AG20443 (cell line): ENCODE data around the gene GALNT10.
A peak's percentile ranks its signal among the peaks of the same experiment; 100 is the strongest.

ENCODE experiments used
- DNase-seq: peaks from one replicate; pipeline ENCODE4 v3.0.0; 2012; ENCODE audit warnings: low spot score, mixed read lengths

The GALNT10 gene

DNA sequence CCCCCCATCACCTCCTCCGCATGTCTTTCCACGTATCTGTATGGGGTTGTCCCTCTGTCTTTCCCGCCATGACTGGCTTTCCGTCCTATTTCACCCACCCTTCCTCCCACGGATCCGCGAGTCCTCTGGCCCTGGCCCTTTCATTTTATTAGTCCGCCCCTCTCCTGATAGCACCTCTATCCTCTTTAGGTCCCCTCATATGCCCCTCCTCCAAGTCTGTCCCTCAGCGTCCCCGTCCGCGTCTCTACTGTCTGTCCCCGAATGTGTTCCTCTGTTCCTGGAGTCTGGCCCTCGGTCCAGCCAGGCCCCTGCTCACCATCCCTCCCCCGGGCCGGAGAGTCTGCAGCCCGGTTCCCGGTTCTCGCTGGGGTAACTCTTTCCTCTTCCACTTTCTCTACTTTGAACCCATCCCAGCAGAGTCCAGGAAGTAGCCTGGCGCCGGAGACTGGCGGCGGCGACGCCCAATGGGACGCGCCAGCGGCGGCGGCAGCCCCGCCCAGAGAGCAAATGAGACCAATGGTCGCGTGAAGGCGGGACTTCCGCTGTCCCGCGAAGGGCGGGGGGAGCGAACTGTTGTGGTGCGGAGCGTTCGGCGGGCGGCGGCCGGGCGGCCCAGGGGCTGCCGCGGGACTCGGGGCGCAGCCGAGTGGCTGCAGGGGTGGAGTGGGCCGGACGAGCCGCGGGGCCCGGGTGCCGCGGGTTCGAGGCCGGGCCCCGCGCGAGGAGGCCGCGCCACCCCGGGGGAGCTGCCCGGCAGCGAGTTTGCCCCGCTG, 255.1 kb downstream of the GALNT10 start, which contains the start of gene SAP30L:
TSS of gene SAP30L (plus strand) at position 576 of the 773 bp plus-strand sequence. CDS start 608 bp downstream, outside the sequence.
- DNase-seq: peak; percentile 100

DNA sequence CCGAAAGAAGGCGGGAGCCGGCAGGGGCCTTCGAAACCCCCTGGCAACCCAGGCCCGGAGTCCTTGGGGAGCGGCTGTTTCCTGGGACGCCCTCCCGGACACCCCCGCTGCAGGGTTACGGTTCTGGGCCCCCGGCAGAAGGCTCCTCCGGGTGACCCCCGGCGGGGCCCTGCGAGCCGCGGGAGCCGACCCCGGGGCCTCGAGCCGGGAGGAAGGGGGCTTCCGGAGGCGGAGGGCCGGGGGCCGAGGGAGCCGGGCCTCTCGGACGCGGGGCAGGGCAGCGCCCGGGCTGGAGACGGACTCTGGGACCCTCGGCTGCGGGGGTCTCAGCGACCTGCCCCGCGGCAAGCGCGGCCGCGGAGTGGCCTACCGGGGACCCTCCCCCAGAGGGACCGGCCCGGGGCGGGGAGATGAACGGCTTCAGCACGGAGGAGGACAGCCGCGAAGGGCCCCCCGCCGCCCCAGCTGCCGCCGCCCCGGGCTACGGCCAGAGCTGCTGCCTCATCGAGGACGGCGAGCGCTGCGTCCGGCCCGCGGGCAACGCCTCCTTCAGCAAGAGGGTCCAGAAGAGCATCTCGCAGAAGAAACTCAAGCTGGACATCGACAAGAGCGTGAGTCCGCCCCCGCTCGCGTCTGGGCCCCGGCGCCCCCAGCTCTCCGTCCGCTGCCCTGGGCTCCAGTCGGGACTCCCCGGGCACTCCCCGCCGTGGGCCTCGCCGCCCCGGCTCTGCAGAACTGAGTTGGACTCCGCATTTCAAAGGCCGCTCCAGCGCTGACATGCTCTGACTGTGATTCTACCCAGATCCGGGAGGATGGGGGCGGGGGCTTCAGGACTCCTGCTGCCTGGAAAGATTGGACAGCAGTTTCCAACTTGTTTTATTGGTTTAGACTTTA, 255.9 kb downstream of the GALNT10 start:
- peak; percentile 76 for DNase-seq

DNA sequence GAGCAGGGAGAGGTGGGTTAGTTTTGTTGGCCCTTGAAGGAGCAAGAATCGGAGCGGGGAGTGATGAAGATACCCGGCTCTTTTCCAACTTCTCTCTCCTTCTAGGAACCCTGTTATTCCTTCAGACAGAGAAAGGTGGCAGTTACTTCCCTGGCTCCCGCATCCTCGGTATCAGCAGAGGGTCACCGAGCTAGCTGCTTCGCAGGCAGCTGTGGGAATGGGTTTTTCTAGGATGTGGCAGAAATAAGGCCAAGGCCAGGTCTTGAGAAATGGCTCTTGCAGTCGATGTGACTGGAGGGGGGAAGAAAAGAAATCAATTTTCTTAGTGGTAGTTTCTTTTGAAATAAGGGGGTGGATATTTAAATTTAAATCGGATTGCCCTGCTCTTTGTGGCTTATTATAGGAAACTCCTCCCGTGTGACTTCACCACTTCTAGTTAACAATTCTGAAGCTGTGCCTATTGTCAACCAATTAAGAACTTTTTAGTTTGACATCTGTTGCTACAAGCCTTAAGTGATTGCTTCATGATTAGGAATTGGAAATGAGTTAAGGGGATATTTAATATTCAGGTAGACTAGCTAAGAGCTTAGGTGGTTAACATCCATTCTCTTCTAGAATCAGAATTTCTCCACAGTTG, 256.7 kb downstream of the GALNT10 start:
- no peak for DNase-seq

DNA sequence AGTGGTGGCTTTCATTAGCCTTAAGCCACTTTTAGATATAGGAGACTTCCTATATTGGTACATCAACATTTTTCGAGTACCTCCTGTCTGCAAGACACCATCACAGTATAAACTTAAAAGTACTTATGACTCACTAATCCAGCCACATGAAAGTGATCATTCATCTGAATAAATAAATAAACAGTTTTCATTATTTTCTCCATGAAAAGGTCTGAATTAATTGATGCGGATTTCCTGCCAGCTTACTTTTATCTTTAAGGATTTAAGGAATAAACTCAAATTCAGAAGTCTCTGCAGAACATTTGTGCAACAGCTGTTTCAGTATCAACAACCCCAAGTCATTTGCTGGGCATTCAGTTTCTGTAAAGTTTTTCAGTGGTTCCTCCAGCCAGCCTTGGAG, 259.3 kb downstream of the GALNT10 start:
- no peak for DNase-seq

DNA sequence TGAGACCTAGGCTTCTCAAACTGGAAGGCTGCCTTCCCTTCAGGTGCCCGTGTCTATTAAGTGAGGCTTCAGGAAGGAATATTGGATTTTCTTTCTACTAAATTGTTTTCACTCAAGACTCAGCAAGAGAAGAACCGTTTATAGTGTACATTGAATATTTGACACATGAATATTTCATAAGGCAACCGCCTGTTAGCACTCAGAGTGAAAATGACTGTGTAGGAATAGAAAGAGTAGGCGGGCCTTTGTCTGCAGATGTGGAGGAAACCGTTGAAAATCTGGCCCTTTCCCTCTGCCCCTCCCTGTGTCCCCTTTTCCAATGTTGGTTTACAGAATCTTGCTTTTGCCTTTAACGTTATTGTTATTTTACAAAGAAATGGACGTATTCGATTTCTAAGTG, 261.4 kb downstream of the GALNT10 start:
- DNase-seq: no peak

DNA sequence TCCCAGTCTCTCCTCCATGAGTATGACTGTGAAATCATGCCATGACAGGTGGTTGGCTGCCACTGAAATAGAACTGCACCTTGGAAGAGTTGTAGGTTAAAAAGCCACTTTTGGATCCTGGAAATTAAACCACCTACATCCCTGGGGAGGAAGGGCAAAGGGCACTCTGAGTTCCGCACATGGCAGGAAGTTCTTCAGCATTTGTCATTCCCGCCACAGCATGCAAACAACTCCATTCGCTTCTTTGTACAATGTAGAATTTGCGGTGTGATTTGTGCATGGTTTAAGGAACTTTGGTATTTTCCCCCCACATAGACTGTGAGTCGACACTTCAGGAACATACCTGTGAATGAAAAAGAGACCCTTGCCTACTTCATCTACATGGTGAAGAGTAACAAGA, 265.1 kb downstream of the GALNT10 start:
- DNase-seq: no peak

DNA sequence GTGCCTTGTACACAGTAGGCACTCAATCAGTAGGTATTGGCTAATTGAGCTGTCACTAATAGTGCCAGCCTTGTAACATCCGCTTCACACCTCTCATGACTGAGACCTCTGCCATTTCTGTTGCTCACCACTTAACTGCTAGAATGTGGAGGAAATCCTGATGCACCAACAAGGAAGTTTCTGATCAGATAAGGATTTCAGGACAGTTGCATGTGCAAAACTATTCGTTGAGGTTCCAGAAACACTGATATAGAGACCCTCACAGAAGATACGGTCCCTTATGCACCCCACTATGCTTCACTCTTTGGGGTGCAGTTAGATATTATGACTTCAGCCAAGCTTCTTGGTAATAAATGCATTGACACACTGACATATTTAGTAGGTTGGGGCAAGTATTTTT, 266.0 kb downstream of the GALNT10 start:
- no peak for DNase-seq

DNA sequence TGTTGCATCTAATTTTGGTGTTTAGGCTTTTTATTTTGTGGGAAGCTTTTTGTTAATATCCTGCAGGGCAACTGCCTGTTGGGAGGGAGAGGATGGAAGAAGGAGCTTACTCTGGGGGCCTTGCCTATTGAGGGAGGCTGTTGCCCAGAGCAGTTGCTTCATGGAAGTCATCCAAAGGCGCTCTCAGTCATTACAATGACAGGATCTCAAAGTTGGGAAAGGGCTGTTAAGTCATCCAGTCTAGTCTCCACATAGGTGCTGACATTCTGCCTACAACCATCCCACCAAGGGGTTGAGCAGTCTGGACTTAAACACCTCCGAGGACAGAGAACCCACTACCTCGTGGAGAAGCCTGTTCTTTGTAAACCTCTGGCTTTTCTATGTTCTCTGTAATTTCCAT, 268.5 kb downstream of the GALNT10 start:
- no peak for DNase-seq

DNA sequence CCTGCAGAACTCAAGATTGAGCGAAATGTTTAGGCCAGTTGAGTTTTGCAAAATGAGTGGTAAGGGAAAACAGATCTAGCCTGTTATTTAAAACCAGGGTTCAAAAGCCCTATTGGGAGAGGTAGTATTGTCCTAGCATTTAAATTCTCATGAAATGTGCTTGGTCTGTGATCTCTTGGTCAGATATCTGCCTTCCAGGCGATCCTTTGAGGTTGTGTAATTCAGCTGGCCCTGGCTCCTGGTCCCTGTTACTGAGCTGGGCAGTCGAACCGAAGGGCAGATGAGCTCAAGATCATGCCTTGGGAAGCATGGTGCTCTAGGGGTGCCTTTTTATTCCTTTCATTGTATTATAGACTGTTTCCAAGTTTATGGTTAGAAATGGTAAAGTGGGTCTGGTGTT, 269.6 kb downstream of the GALNT10 start:
- no peak for DNase-seq

DNA sequence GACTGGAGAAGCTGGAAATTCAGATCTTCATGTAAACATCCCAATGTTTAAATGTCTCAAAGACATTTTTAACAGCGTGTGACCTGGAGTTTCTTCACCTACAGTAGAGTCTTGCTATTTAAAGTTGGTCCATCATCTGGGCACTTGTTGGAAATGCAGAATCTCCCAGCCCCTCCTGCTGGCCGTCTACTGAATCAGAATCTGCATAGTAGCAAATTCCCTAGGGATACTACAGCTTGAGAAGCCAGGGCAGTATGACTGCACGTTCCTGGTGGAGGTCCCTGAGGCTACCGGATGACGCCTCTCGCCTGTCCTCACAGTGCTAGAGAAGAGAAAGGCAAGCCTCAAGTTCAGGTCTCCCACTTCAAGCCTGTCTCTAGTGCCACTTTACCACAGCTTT, 271.0 kb downstream of the GALNT10 start:
- DNase-seq: no peak

DNA sequence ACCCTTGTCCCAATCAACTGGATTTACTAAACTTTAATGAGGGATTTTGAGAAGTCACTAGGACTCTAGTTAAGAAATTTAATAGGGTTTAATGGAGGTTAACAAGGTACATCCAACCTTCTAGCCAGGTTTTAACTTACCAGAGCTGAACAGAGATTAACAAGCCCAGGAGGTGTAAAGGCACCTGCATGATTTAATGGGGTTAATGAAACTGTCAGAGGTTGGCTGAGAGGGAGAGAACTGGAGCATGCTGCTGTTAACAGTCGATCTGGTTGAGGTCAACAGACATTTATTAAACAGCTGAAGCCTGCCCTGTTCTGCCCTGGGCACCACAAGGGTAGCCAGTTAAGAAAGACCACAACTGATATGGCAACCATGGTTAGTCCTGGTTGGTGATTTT, 273.9 kb downstream of the GALNT10 start:
- DNase-seq: no peak

DNA sequence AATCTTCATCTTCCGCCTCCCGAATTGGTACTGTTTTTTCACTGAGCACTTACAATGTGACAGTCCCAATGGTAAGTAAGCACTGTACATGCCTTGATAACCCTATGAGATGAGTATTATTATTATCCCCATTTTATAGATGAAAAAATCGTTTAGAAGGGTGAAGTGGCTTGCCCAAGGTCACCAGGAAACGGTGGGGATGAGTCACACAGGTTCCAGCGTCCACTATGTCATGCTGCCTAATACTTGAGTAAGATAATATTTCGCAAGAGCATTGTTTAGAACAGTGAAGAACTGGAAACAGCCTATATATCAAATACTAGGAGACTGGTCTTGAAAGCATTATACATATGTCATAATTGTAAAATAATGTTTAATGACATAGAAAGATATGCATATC, 274.6 kb downstream of the GALNT10 start:
- peak; percentile 34 for DNase-seq

DNA sequence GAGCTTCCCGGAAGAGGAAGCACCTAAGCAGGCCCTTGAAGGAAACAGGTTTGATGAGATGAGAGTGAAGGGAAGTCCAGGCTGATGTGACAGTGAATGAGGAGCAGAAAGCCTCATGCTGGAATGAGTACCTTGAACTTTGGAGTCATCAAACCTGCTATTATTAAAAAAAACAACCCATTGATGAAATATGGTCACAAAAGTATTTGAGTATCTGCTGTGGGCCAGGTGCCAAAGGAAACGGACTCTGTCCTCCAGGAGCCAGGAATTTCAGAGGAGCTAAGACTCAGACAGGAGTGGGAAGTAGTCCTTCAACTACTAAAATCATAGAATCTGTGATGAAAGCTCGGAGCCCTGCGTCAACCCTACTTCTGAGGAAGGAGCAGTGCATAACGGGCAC, 275.6 kb downstream of the GALNT10 start:
- DNase-seq: no peak

DNA sequence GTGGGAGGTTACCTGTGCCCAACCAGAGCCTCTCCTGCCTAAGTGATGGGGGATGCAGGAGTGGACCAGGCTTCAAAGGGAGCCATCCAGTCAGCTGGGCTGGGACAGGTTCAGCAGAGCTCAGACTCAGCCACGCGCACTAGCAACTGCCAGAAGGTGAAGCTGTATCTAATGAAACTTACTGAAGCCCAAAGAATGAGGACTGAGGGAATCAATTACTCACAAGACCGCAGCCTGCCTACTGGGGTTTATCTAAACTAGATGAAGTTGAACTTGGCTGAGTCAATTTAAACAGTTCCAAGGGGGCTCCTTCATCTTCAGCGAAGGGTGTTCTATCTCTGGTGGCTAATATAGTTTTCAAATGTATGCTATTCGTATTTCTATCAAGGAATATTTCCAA, 276.1 kb downstream of the GALNT10 start:
- no peak for DNase-seq

DNA sequence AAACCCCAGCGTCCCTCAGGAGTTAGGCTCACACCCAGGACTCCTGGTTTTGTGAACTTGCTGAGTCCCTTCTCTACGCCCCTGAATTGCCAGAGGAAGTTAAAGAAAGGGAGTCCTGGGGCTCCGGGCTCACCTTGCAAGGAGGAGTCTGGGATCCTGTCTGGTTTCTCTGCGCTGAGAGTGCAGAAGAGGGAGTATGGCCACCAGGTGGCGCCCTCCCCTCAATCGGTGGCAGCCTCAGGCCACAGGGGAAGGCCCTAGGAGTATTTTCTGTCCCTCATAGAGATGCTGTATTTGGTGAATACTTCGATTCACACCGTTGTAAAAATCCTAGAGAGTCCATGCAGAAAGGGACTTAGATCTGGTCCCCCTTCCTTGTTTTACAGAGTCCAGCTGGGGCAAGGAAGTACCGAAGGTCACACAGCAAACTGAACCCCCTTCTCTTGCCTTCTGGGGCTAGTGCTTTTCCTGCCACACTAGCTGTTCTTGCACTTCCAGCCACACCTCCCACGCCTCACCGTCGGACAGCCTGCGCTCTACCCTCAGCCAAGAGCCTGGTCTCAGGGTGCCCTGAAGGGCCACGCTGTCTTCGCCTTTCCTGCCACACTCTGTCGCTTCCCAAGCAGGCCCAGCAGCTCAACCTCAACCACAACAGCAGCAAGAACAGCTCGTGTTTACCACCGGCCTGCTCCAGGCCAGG, 277.3 kb downstream of the GALNT10 start:
- peak; percentile 92 for DNase-seq

DNA sequence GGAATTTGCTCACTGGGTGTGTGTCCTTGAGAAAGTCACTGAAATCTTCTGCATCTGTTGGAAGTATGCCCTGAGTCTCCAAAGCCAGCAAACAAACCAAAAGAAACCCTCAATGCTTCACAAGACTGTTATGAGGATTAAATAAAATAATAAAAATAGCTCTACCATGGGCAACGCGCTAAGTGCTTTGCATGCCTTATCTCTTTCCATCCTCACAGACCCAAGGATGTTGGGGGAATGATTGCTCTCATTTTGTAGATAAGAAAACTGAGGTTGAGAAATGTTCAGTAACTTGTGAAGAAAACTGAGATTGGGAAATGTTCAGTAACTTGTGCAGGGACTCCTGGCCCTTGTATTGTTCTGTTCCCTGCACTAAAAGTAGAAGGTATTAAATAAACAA, 279.6 kb downstream of the GALNT10 start:
- no peak for DNase-seq
